Mesenchymal stem cell (in vitro differentiated cells and primary cell): ENCODE measurements around the gene TIAM2.

Source experiments
- DNase-seq: peaks from one replicate; pipeline ENCODE4 v3.0.0-alpha.2; 2013
- H2AFZ ChIP-seq: one replicate; pipeline ENCODE4 v1.6.1; 2013; ENCODE audit warnings: low read depth, mild to moderate bottlenecking, control low read depth, inconsistent platforms, low read length, moderate library complexity
- H2AK5ac ChIP-seq: 2 replicates; pipeline ENCODE4 v1.6.1; 2013; ENCODE audit warnings: low read length, moderate library complexity, mild to moderate bottlenecking, inconsistent platforms; ENCODE audit not compliant: severe bottlenecking
- H2BK120ac ChIP-seq: one replicate; pipeline ENCODE4 v1.6.1; 2013; ENCODE audit warnings: low read depth, mild to moderate bottlenecking, inconsistent platforms, low read length, moderate library complexity
- H2BK12ac ChIP-seq, 2 experiments: one replicate each; pipeline ENCODE4 v1.6.1; 2013; ENCODE audit warnings: inconsistent platforms in 2 of 2, low read length in 2 of 2, mild to moderate bottlenecking in 2 of 2, moderate library complexity in 2 of 2, control low read depth in 1 of 2
- H2BK15ac ChIP-seq: one replicate; pipeline ENCODE4 v1.6.1; 2013; ENCODE audit warnings: mild to moderate bottlenecking, low read depth, inconsistent platforms; ENCODE audit not compliant: poor library complexity, severe bottlenecking
- H2BK5ac ChIP-seq: 2 replicates; pipeline ENCODE4 v1.6.1; 2013; ENCODE audit warnings: low read depth, mild to moderate bottlenecking, low read length, control low read depth, inconsistent platforms; ENCODE audit not compliant: poor library complexity, severe bottlenecking
- H3K14ac ChIP-seq, 2 experiments: one replicate each; pipeline ENCODE4 v1.6.1; 2013; ENCODE audit warnings: inconsistent platforms in 2 of 2, low read length in 2 of 2, control low read depth in 1 of 2, mild to moderate bottlenecking in 1 of 2, moderate library complexity in 1 of 2
- H3K18ac ChIP-seq, 2 experiments: one replicate each; pipeline ENCODE4 v1.6.1; 2013; ENCODE audit warnings: inconsistent platforms in 2 of 2, low read length in 2 of 2, control low read depth in 1 of 2, low read depth in 1 of 2, mild to moderate bottlenecking in 1 of 2
- H3K23ac ChIP-seq, 2 experiments: one replicate each; pipeline ENCODE4 v1.6.1; 2013; ENCODE audit warnings: inconsistent platforms in 2 of 2, low read length in 2 of 2, mild to moderate bottlenecking in 2 of 2, moderate library complexity in 2 of 2, control low read depth in 1 of 2
- H3K27ac ChIP-seq: 2 replicates; pipeline ENCODE4 v1.5.1; 2013; ENCODE audit warnings: mild to moderate bottlenecking, moderate library complexity, low read length, control low read depth, inconsistent platforms; ENCODE audit not compliant: poor library complexity, severe bottlenecking
- H3K27me3 ChIP-seq, 2 experiments: 2 replicates each; pipeline versions ENCODE4 v1.6.1 to v1.7.0; 2013; ENCODE audit warnings: low read length in 2 of 2, mild to moderate bottlenecking in 2 of 2, moderate library complexity in 2 of 2, control low read depth in 1 of 2, inconsistent platforms in 1 of 2; ENCODE audit not compliant: control insufficient read depth in 1 of 2, insufficient read depth in 1 of 2
- H3K36me3 ChIP-seq, 2 experiments: 2 replicates each; pipeline versions ENCODE4 v1.6.1 to v1.7.0; 2013; ENCODE audit warnings: low read length in 2 of 2, control low read depth in 1 of 2, inconsistent platforms in 1 of 2, low read depth in 1 of 2, mild to moderate bottlenecking in 1 of 2; ENCODE audit not compliant: insufficient read depth in 2 of 2, control insufficient read depth in 1 of 2
- H3K4ac ChIP-seq, 2 experiments: one replicate each; pipeline ENCODE4 v1.6.1; 2013; ENCODE audit warnings: inconsistent platforms in 2 of 2, low read length in 2 of 2, mild to moderate bottlenecking in 2 of 2, moderate library complexity in 2 of 2, control low read depth in 1 of 2, low read depth in 1 of 2
- H3K4me1 ChIP-seq: 2 replicates; pipeline ENCODE4 v1.6.1; 2013; ENCODE audit warnings: low read depth, low read length, control low read depth; ENCODE audit not compliant: control insufficient read depth, insufficient read depth
- H3K4me2 ChIP-seq: 2 replicates; pipeline ENCODE4 v1.6.1; 2013; ENCODE audit warnings: low read length, mild to moderate bottlenecking, inconsistent platforms; ENCODE audit not compliant: poor library complexity, severe bottlenecking
- H3K4me3 ChIP-seq, 2 experiments: 2 replicates each; pipeline versions ENCODE4 v1.5.1 to v1.7.0; 2013; ENCODE audit warnings: low read length in 2 of 2, mild to moderate bottlenecking in 2 of 2, control low read depth in 1 of 2, low read depth in 1 of 2; ENCODE audit not compliant: insufficient read depth in 1 of 2
- H3K79me1 ChIP-seq: replicated peaks from 2 replicates; pipeline ENCODE4 v1.6.1; 2013; ENCODE audit warnings: mild to moderate bottlenecking, control low read depth, low read length, inconsistent platforms; ENCODE audit not compliant: poor library complexity, severe bottlenecking
- H3K9ac ChIP-seq: 2 replicates; pipeline ENCODE4 v1.7.0; 2013; ENCODE audit warnings: mild to moderate bottlenecking, low read length, moderate library complexity
- H3K9me3 ChIP-seq: 2 replicates; pipeline ENCODE4 v1.7.0; 2013; ENCODE audit warnings: mild to moderate bottlenecking, low read length; ENCODE audit not compliant: control insufficient read depth
- H4K8ac ChIP-seq: one replicate; pipeline ENCODE4 v1.6.1; 2013; ENCODE audit warnings: inconsistent platforms, mild to moderate bottlenecking, low read length, moderate library complexity
- H4K91ac ChIP-seq: one replicate; pipeline ENCODE4 v1.6.1; 2013; ENCODE audit warnings: mild to moderate bottlenecking, low read length, inconsistent platforms
- WGBS: methylation state at CpG from one replicate; pipeline ENCODE4 v1.1.7; 2013; ENCODE audit warnings: mixed read lengths; 5-methylcytosine and 5-hydroxymethylcytosine counted together

Gene TIAM2

DNA sequence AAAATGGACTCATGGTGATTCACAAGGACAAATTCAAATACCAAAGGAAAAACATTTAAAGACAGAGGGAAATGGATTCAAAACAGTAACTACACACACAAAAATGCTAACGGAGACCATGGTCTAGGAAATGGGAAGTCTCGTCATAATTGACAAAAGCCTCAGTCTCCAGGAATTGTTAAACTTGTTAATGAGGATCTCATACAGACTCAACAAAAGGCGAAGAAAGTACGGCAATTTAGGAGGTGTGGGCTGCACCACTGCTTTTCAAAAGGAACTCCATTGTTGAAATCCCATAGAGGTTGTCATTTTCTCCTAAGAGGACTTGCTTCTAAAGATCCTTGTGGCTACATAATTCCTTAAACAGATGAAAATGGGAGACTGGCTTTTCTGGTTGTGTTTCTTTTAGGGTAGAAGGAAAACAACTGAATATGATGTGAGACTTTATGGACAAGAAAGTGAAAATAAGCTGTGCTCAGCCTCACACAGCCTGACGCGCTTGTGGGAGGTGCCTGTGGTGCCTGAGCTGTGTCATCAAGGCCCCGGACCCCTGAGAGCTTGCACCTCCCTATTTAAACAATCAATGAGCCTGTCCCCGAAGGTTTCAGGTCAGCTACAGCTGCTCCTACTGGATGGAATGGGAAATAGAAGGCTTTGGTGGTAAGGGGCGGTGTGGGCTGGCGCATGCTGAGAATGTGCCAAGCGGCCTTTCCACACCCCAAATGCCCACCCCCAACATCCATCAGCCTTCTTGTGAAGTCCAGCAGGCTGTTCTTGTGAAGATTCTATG is 266.2 kb downstream of the TIAM2 start:
- Histone ChIP-seq H3K9me3 (no peaks in the 10 kb centered on the region), H3K4me2 (no peak overlapping the region), H3K27ac (no peak overlapping the region), H2BK12ac (peak overlapping the region in 1 of 2 experiments; percentile 24), H3K4me3 (no peak overlapping the region), H4K91ac (no peak overlapping the region), H4K8ac (no peak overlapping the region), H2BK15ac (no peak overlapping the region), H3K4ac (peak overlapping the region in 1 of 2 experiments; percentile 61), H3K4me1 (no peaks in the 10 kb centered on the region), H3K79me1 (peaks cover 21% of the 10 kb centered on the region), H3K14ac (peak overlapping the region in 1 of 2 experiments; percentile 87), H3K23ac (peak overlapping the region in 1 of 2 experiments; percentile 77), H3K36me3 (peaks cover 26 to 46% of the 10 kb centered on the region in 2 experiments), H3K27me3 (no peaks in the 10 kb centered on the region), H2AK5ac (no peak overlapping the region), H2BK5ac (no peak overlapping the region), H2BK120ac (no peak overlapping the region), H3K18ac (peak overlapping the region in 1 of 2 experiments; percentile 68), H2AFZ (no peak overlapping the region), H3K9ac (no peak overlapping the region)
- 86% methylated on average over 7 of the region's 11 CpGs for WGBS
- no peak for DNase-seq

- no peak overlapping the region for H3K18ac ChIP-seq
- H3K14ac ChIP-seq: no peak overlapping the region
- H3K27me3 ChIP-seq: no peaks in the 10 kb centered on the region
- H2BK12ac ChIP-seq: no peak overlapping the region
- peaks cover 20 to 32% of the 10 kb centered on the region in 2 experiments for H3K36me3 ChIP-seq
- H2BK15ac ChIP-seq: no peak overlapping the region
- H2BK5ac ChIP-seq: no peak overlapping the region
- no peak overlapping the region for H2BK120ac ChIP-seq
- H4K91ac ChIP-seq: no peak overlapping the region
- no peak overlapping the region for H3K9ac ChIP-seq
- DNase-seq: no peak
- 100% methylated on average over 4 of the region's 4 CpGs for WGBS
- no peak overlapping the region for H2AFZ ChIP-seq
- H3K79me1 ChIP-seq: peaks cover 23% of the 10 kb centered on the region
- H3K9me3 ChIP-seq: no peaks in the 10 kb centered on the region
- H3K27ac ChIP-seq: no peak overlapping the region
- H3K4me2 ChIP-seq: no peak overlapping the region
- no peak overlapping the region for H3K23ac ChIP-seq
- no peak overlapping the region for H4K8ac ChIP-seq
- H2AK5ac ChIP-seq: no peak overlapping the region
- no peak overlapping the region for H3K4me3 ChIP-seq
- no peak overlapping the region for H3K4ac ChIP-seq
- no peaks in the 10 kb centered on the region for H3K4me1 ChIP-seq
These were observed 267.5 kb downstream of the TIAM2 start for GRCh38 chr6:155262655-155263054.

GRCh38 chr6:155263373-155264063 is 268.4 kb downstream of the TIAM2 start, which contains the start of gene CLDN20:
Gene CLDN20 (plus strand): TSS chr6:155264013. CDS start chr6:155275720, 11,707 bp downstream.
- Histone ChIP-seq H3K4me1 (no peaks in the 10 kb centered on the region), H3K27ac (no peak within 1 kb of the TSS), H3K9ac (peak within 1 kb of the TSS; percentile 5), H3K4ac (no peak within 1 kb of the TSS), H4K91ac (no peak within 1 kb of the TSS), H4K8ac (no peak within 1 kb of the TSS), H3K14ac (no peak within 1 kb of the TSS), H3K23ac (no peak within 1 kb of the TSS), H3K4me2 (no peak within 1 kb of the TSS), H3K9me3 (no peaks in the 10 kb centered on the region), H3K79me1 (peaks cover 23% of the 10 kb centered on the region), H2BK5ac (no peak within 1 kb of the TSS), H3K27me3 (no peaks in the 10 kb centered on the region), H2BK15ac (no peak within 1 kb of the TSS), H2AFZ (no peak within 1 kb of the TSS), H2BK12ac (no peak within 1 kb of the TSS), H3K18ac (no peak within 1 kb of the TSS), H2AK5ac (no peak within 1 kb of the TSS), H2BK120ac (no peak within 1 kb of the TSS), H3K36me3 (peaks cover 14 to 24% of the 10 kb centered on the region in 2 experiments), H3K4me3 (no peak within 1 kb of the TSS)
- no peak for DNase-seq
- 98% methylated on average over 7 of the region's 10 CpGs for WGBS

- Histone ChIP-seq H3K23ac (no peak overlapping the region), H2BK15ac (peak overlapping the region; percentile 29), H3K18ac (peak overlapping the region in 1 of 2 experiments; percentile 85), H3K79me1 (peaks cover 22% of the 10 kb centered on the region), H2AFZ (no peak overlapping the region), H2AK5ac (no peak overlapping the region), H3K4me3 (no peak overlapping the region), H3K4me1 (no peaks in the 10 kb centered on the region), H3K4me2 (no peak overlapping the region), H2BK120ac (no peak overlapping the region), H3K9me3 (no peaks in the 10 kb centered on the region), H2BK5ac (no peak overlapping the region), H3K4ac (peak overlapping the region in 1 of 2 experiments; percentile 84), H3K27me3 (no peaks in the 10 kb centered on the region), H3K27ac (no peak overlapping the region), H4K8ac (peak overlapping the region; percentile 21), H3K9ac (peak overlapping the region; percentile 5), H3K14ac (no peak overlapping the region), H3K36me3 (peaks cover 6 to 11% of the 10 kb centered on the region in 2 experiments), H4K91ac (no peak overlapping the region), H2BK12ac (peak overlapping the region in 1 of 2 experiments; percentile 89)
- peak; percentile 43 for DNase-seq
- WGBS: 68% methylated on average over 8 of the region's 9 CpGs
These were observed 269.7 kb downstream of the TIAM2 start for GRCh38 chr6:155264693-155265320.
